Measurements from ENCODE around the gene FGF9. TPM values are rescaled to one million over a fixed set of nuclear protein-coding genes. Genes with fewer than 3 reads are reported as not detected.

Gene FGF9
- total and polyA plus RNA-seq, 8 donors, result 0.14 to 2.2 (median 0.27) TPM; not detected in 2

DNA sequence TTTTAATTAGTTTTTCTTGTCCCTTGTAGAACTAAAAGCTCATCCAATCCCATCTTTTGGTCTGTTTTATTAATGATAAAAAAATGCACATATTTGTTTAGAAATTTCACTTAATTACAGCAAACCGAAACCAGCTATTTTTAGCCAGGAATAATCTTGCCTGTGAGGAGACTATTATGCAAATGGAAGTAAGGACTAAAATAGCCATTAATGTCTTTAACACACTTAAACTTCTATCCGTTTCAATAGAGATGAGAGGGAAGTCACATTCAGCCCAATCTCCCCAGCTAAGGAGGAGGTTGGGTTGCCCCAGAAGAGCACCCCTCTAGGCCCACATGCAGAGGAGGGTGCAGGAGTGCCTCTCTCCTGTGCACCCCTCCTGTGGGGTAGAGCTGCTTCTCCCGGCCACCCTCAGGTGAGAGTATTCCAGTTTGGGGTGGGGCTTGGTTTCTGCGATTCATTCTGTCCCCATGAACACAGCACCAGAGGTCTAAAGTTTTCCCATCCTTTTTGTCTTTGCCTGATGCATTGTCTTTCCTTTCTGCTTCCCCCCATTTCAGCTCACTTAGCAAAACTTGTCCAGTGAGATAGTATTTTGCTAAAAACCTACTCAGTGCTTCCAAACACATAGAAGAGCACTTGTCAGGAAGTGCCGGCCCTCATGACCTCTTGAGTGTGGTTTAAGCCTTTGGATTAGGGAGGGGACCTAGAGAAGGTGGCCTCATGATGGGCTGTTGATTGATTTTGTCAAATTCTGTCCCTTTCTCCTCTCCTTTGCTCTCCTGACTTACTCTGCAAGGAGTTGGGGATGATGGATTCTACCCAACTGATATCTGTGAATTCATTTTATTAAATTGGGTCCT is 28.2 kb downstream of the FGF9 start:
- TF ChIP-seq EP300 (IDR thresholded peaks at IDR 0.05) (no peak), POLR2AphosphoS5 (IDR thresholded peaks at IDR 0.05) (no peak), POLR2A (IDR thresholded peaks at IDR 0.05) (no peak)
- TF ChIP-seq, protein P1, sequence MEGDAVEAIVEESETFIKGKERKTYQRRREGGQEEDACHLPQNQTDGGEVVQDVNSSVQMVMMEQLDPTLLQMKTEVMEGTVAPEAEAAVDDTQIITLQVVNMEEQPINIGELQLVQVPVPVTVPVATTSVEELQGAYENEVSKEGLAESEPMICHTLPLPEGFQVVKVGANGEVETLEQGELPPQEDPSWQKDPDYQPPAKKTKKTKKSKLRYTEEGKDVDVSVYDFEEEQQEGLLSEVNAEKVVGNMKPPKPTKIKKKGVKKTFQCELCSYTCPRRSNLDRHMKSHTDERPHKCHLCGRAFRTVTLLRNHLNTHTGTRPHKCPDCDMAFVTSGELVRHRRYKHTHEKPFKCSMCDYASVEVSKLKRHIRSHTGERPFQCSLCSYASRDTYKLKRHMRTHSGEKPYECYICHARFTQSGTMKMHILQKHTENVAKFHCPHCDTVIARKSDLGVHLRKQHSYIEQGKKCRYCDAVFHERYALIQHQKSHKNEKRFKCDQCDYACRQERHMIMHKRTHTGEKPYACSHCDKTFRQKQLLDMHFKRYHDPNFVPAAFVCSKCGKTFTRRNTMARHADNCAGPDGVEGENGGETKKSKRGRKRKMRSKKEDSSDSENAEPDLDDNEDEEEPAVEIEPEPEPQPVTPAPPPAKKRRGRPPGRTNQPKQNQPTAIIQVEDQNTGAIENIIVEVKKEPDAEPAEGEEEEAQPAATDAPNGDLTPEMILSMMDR (IDR thresholded peaks at IDR 0.05), result no peak
- intact Hi-C loops (cut with DNase I; ENCODE audit: low total_unique reads), result no loop called here
- Histone ChIP-seq H3K9me3 (no peaks in the 10 kb centered on the region), H3K27ac (no peak overlapping the region), H3K4me3 (no peak overlapping the region), H3K4me1 (no peaks in the 10 kb centered on the region), H3K36me3 (no peaks in the 10 kb centered on the region), H3K27me3 (no peaks in the 10 kb centered on the region)
- WGBS, 5 donors, result 69 to 83% (median 81%) methylated on average over 5 of the region's 5 CpGs
- DNase-seq, result no peak

DNA sequence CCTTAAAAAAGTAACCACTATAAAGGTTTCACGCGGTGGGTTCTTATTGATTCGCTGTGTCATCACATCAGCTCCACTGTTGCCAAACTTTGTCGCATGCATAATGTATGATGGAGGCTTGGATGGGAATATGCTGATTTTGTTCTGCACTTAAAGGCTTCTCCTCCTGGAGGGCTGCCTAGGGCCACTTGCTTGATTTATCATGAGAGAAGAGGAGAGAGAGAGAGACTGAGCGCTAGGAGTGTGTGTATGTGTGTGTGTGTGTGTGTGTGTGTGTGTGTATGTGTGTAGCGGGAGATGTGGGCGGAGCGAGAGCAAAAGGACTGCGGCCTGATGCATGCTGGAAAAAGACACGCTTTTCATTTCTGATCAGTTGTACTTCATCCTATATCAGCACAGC is 30.6 kb downstream of the FGF9 start:
- no peaks in the 10 kb centered on the region for H3K9me3 ChIP-seq
- H3K36me3 ChIP-seq, result no peaks in the 10 kb centered on the region
- DNase-seq, result no peak
- H3K4me3 ChIP-seq, result no peak overlapping the region
- H3K27ac ChIP-seq, result no peak overlapping the region
- H3K4me1 ChIP-seq, result no peaks in the 10 kb centered on the region
- 80 to 97% (median 94%) methylated on average over 10 of the region's 10 CpGs for WGBS, 5 donors
- no peaks in the 10 kb centered on the region for H3K27me3 ChIP-seq
- intact Hi-C loops (cut with DNase I; ENCODE audit: low total_unique reads), result no loop called here
- TF ChIP-seq POLR2AphosphoS5 (IDR thresholded peaks at IDR 0.05) (no peak), EP300 (IDR thresholded peaks at IDR 0.05) (no peak), POLR2A (IDR thresholded peaks at IDR 0.05) (no peak)
- TF ChIP-seq, protein P1 (IDR thresholded peaks at IDR 0.05), result no peak

DNA sequence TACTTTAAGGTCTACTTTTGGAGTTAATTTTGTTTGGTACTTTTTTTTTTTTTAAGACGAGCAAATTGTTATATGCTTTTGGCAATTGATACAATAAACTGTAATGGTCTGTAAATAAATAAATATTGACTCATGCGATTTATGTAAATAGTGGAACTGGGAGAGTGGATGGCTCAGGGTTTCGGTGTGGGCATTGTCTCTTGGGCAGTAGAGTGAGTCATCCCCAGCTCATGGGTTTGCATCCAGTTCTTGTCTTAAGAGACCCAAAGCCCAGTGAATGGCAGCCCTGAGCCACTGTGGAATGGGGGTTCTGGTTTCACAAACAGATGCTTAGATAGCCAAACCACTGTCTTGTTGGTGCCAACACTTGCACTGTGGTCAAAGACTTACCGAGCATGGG is 33.0 kb downstream of the FGF9 start:
- H3K36me3 ChIP-seq, result no peaks in the 10 kb centered on the region
- intact Hi-C loops (cut with DNase I; ENCODE audit: low total_unique reads), result no loop called here
- no peaks in the 10 kb centered on the region for H3K9me3 ChIP-seq
- H3K4me1 ChIP-seq, result no peaks in the 10 kb centered on the region
- no peak overlapping the region for H3K4me3 ChIP-seq
- TF ChIP-seq POLR2A (IDR thresholded peaks at IDR 0.05) (no peak), EP300 (IDR thresholded peaks at IDR 0.05) (no peak), POLR2AphosphoS5 (IDR thresholded peaks at IDR 0.05) (no peak)
- TF ChIP-seq, protein P1 (IDR thresholded peaks at IDR 0.05), result no peak
- no peak overlapping the region for H3K27ac ChIP-seq
- H3K27me3 ChIP-seq, result peaks cover 0 to 5% (median 0%) of the 10 kb centered on the region in 3 donors
- WGBS, 5 donors, result 53 to 62% (median 62%) methylated on average over 4 of the region's 4 CpGs
- DNase-seq, result no peak

DNA sequence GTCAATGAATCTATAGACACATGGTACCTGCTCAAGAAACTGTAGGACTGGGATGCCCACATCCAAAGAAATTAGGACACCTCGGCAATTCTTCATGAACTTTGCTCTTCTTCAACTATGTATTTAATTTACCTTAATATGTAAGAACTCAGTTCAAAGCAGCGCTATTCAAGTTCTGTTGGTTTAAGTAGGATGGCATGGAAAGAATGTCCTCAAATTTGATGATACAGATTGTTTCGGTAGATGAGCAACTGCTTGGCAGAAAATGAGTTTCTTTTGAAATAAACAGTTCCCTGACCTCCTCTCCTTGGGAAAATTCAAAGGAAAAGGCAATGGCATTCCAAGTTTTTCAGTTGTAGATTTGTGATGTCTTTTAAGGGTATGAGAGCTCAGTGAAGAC is 36.7 kb downstream of the FGF9 start:
- intact Hi-C loops (cut with DNase I; ENCODE audit: low total_unique reads), result no loop called here
- 85 to 88% (median 86%) methylated on average over 3 of the region's 3 CpGs for WGBS, 5 donors
- H3K4me1 ChIP-seq, result no peaks in the 10 kb centered on the region

More for the DNA sequence above, 36.7 kb downstream of the FGF9 start:
- H3K36me3 ChIP-seq, result no peaks in the 10 kb centered on the region
- TF ChIP-seq POLR2A (IDR thresholded peaks at IDR 0.05) (no peak), POLR2AphosphoS5 (IDR thresholded peaks at IDR 0.05) (no peak), EP300 (IDR thresholded peaks at IDR 0.05) (no peak)
- TF ChIP-seq, protein P1 (IDR thresholded peaks at IDR 0.05), result no peak
- no peak overlapping the region for H3K27ac ChIP-seq
- H3K9me3 ChIP-seq, result peaks cover 0 to 9% (median 6%) of the 10 kb centered on the region in 4 donors
- DNase-seq, result no peak
- peaks cover 0 to 5% (median 0%) of the 10 kb centered on the region in 3 donors for H3K27me3 ChIP-seq
- H3K4me3 ChIP-seq, result no peak overlapping the region

Data from stomach (tissue), 9 donors.